OCI-LY3 (cell line): ENCODE measurements around the gene ZCCHC2.

Experiments used
- CTCF ChIP-seq: fragments of 200-600, 300-600 bp; sonication (generic); IDR thresholded peaks from 2 replicates; pipeline ENCODE4 v1.5.1; 2014; ENCODE audit warnings: antibody characterized with exemption, low read length, low read depth
- EZH2phosphoT487 ChIP-seq: fragments of 200-600 bp; shearing (Covaris generic); IDR thresholded peaks from 2 replicates; pipeline ENCODE4 v1.6.1; 2018; ENCODE audit warnings: antibody characterized with exemption, mixed run types, low read depth

DNA sequence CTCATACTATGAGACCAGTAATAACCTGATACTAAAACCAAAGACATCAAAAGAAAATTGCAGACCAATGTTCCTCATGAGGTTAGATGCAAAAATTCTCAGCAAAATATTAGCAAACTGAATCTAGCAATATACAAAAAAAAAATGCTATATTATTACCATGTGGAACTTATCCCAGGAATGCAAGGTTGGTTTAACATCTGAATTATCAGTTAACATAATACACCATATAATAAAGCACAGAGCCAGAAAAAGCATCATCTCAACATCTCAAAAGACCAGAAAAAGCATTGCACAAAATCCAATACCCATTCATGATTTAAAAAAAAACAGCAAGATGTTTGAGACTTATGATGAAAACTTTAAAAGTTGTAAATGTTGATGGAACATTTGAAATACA lies 8.3 kb upstream of the ZCCHC2 start:
- TF ChIP-seq CTCF (no peak), EZH2phosphoT487 (no peak)
